Neural cell (in vitro differentiated cells): ENCODE results near the gene CFAP65.

Source experiments
- RAD21 ChIP-seq: fragments of 450-650 bp; conservative IDR thresholded peaks from 2 replicates; pipeline ENCODE4 v1.6.1; 2014; ENCODE audit warnings: antibody characterized with exemption, mild to moderate bottlenecking, moderate library complexity
- SMC3 ChIP-seq: fragments of 450-650 bp; conservative IDR thresholded peaks from 2 replicates; pipeline ENCODE4 v1.6.1; 2014; ENCODE audit warnings: antibody characterized with exemption, mild to moderate bottlenecking, moderate library complexity; ENCODE audit not compliant: poor library complexity
- TF ChIP-seq, protein P1 (sequence below): fragments of 450-650 bp; IDR thresholded peaks from 2 replicates; pipeline ENCODE4 v1.5.1; 2014; ENCODE audit warnings: antibody characterized with exemption, mild to moderate bottlenecking, moderate library complexity; ENCODE audit not compliant: poor library complexity, severe bottlenecking

DNA sequence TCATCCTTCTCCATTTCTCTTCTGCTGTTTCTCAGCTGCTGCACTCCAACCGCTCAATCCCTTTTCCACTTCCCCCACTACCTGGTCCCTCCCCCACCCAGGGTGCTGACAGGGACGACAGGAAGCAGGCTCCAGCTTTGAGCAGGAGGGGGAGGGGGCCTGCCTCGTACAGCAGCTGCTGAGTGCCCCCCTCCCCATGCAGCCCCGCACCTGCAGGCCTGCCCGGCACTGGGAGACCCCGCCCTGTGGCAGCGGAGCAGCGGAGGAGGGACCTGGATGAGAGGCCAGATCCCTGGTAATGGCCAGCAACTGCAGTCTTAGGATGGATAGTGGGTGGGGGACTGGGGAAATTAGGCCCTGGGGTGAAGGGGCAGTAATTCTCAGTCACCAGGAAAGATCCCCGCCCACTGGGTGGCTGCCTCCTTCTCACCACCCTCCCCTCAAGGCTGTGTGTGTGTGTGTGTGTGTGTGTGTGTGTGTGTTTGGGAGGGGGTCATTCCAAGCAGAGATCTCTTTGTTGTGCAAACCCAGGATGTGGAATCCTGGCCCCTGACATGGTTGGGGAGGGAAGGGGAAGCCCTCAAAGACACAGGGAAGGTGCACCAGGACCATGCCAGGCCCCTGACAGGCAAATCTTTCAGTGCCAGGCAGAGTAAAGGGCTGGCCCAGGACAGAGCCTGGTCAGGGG is 41.3 kb downstream of the CFAP65 start:
- TF ChIP-seq, protein P1, sequence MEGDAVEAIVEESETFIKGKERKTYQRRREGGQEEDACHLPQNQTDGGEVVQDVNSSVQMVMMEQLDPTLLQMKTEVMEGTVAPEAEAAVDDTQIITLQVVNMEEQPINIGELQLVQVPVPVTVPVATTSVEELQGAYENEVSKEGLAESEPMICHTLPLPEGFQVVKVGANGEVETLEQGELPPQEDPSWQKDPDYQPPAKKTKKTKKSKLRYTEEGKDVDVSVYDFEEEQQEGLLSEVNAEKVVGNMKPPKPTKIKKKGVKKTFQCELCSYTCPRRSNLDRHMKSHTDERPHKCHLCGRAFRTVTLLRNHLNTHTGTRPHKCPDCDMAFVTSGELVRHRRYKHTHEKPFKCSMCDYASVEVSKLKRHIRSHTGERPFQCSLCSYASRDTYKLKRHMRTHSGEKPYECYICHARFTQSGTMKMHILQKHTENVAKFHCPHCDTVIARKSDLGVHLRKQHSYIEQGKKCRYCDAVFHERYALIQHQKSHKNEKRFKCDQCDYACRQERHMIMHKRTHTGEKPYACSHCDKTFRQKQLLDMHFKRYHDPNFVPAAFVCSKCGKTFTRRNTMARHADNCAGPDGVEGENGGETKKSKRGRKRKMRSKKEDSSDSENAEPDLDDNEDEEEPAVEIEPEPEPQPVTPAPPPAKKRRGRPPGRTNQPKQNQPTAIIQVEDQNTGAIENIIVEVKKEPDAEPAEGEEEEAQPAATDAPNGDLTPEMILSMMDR = no peak
- no peak for TF ChIP-seq SMC3
- TF ChIP-seq RAD21 = no peak
